Astrocyte (in vitro differentiated cells and primary cell): ENCODE data around the gene MEST.
"Not testable (repeated sequence)": the region's sequence is repeated elsewhere in the genome, so short reads cannot be mapped to it uniquely, and the experiment has no call there.

Experiments used
- CTCF ChIP-seq: IDR thresholded peaks from 2 replicates; pipeline ENCODE4 v1.5.1; 2011; ENCODE audit warnings: low read depth, mild to moderate bottlenecking, inconsistent platforms, low read length, moderate library complexity; ENCODE audit not compliant: insufficient read depth
- EZH2 ChIP-seq: IDR thresholded peaks from 2 replicates; pipeline ENCODE4 v1.6.1; 2012; ENCODE audit warnings: mild to moderate bottlenecking, low read length, inconsistent platforms; ENCODE audit not compliant: insufficient read depth

GRCh38 chr7:130527752-130528355 lies 36.0 kb downstream of the MEST start:
- not testable (repeated sequence) for TF ChIP-seq CTCF, EZH2
